Neural cell (in vitro differentiated cells): ENCODE results near the gene COL5A1. TPM values are rescaled to one million over a fixed set of nuclear protein-coding genes. Genes with fewer than 3 reads are reported as not detected.

Experiments
- H2AFZ ChIP-seq: fragments of 200-600, 300-800 bp; sonication (generic), shearing (Covaris generic); 2 replicates; pipeline ENCODE4 v1.6.0; 2014; ENCODE audit warnings: low read depth, mild to moderate bottlenecking, antibody characterized with exemption, low read length, moderate library complexity
- H3F3A ChIP-seq: fragments of 200-600 bp; shearing (Covaris generic); 2 replicates; pipeline ENCODE4 v1.6.1; 2016; ENCODE audit warnings: mild to moderate bottlenecking, moderate library complexity, mixed read lengths, antibody characterized with exemption, low read length; ENCODE audit not compliant: insufficient read depth, poor library complexity, severe bottlenecking
- H3K27ac ChIP-seq: fragments of 200-600, 300-800 bp; sonication (generic), shearing (Covaris generic); 2 replicates; pipeline ENCODE4 v1.5.1; 2014; ENCODE audit warnings: mild to moderate bottlenecking, low read length, moderate library complexity
- H3K27me3 ChIP-seq: fragments of 300-800, 200-600 bp; sonication (generic), shearing (Covaris generic); 2 replicates; pipeline ENCODE4 v1.6.0; 2014; ENCODE audit warnings: mild to moderate bottlenecking, low read depth, low read length, moderate library complexity; ENCODE audit not compliant: insufficient read depth
- H3K36me3 ChIP-seq: fragments of 300-800, 200-600 bp; sonication (generic), shearing (Covaris generic); 2 replicates; pipeline ENCODE4 v1.5.1; 2014; ENCODE audit warnings: mild to moderate bottlenecking, antibody characterized with exemption, low read length, moderate library complexity; ENCODE audit not compliant: insufficient read depth
- H3K4me2 ChIP-seq: fragments of 300-800, 200-600 bp; sonication (generic), shearing (Covaris generic); 2 replicates; pipeline ENCODE4 v1.6.0; 2014; ENCODE audit warnings: mild to moderate bottlenecking, low read length
- H3K4me3 ChIP-seq: fragments of 300-800, 200-600 bp; sonication (generic), shearing (Covaris generic); 2 replicates; pipeline ENCODE4 v1.5.1; 2014; ENCODE audit warnings: mild to moderate bottlenecking, low read length, moderate library complexity
- H3K79me2 ChIP-seq: fragments of 200-600 bp; shearing (Covaris generic); replicated peaks from 2 replicates; pipeline ENCODE4 v1.6.0; 2014; ENCODE audit warnings: mild to moderate bottlenecking, low read length, moderate library complexity; ENCODE audit not compliant: insufficient read depth
- H3K9ac ChIP-seq: fragments of 300-800, 200-600 bp; sonication (generic), shearing (Covaris generic); 2 replicates; pipeline ENCODE4 v1.6.1; 2016; ENCODE audit warnings: mild to moderate bottlenecking, low read length, mixed read lengths
- H3K9me2 ChIP-seq: fragments of 200-600 bp; shearing (Covaris generic); 2 replicates; pipeline ENCODE4 v1.6.1; 2016; ENCODE audit warnings: mild to moderate bottlenecking, low read length, mixed read lengths; ENCODE audit not compliant: insufficient read depth
- H3K9me3 ChIP-seq: fragments of 200-600, 300-800 bp; sonication (generic), shearing (Covaris generic); 2 replicates; pipeline ENCODE4 v1.6.1; 2016; ENCODE audit warnings: mild to moderate bottlenecking, mixed run types, low read length, moderate library complexity, mixed read lengths
- H4K20me1 ChIP-seq: fragments of 200-600 bp; shearing (Covaris generic); 2 replicates; pipeline ENCODE4 v1.6.1; 2016; ENCODE audit warnings: mild to moderate bottlenecking, mixed run types; ENCODE audit not compliant: insufficient read depth
- CTCF ChIP-seq: fragments of 450-650 bp; IDR thresholded peaks from 2 replicates; pipeline ENCODE4 v1.5.1; 2014; ENCODE audit warnings: antibody characterized with exemption, mild to moderate bottlenecking, moderate library complexity; ENCODE audit not compliant: poor library complexity, severe bottlenecking
- EP300 ChIP-seq: fragments of 450-650 bp; conservative IDR thresholded peaks from 2 replicates; pipeline ENCODE4 v1.6.1; 2014; ENCODE audit warnings: antibody characterized with exemption, mild to moderate bottlenecking, moderate library complexity; ENCODE audit not compliant: poor library complexity, severe bottlenecking
- EZH2 ChIP-seq: fragments of 200-600, 300-800 bp; shearing (Covaris generic), sonication (generic); IDR thresholded peaks from 2 replicates; pipeline ENCODE4 v1.6.1; 2014; ENCODE audit warnings: antibody characterized with exemption, low read length, borderline replicate concordance, mild to moderate bottlenecking; ENCODE audit not compliant: insufficient read depth, poor library complexity, severe bottlenecking
- MXI1 ChIP-seq: fragments of 450-650 bp; conservative IDR thresholded peaks from 2 replicates; pipeline ENCODE4 v1.6.1; 2014; ENCODE audit warnings: antibody characterized with exemption, mild to moderate bottlenecking; ENCODE audit not compliant: poor library complexity, severe bottlenecking
- POLR2AphosphoS5 ChIP-seq: IDR thresholded peaks from 2 replicates; pipeline ENCODE4 v1.6.1; 2012
- RAD21 ChIP-seq: fragments of 450-650 bp; conservative IDR thresholded peaks from 2 replicates; pipeline ENCODE4 v1.6.1; 2014; ENCODE audit warnings: antibody characterized with exemption, mild to moderate bottlenecking, moderate library complexity
- REST ChIP-seq: IDR thresholded peaks from 2 replicates; pipeline ENCODE4 v1.6.1; 2012; ENCODE audit warnings: borderline replicate concordance
- SMC3 ChIP-seq: fragments of 450-650 bp; conservative IDR thresholded peaks from 2 replicates; pipeline ENCODE4 v1.6.1; 2014; ENCODE audit warnings: antibody characterized with exemption, mild to moderate bottlenecking, moderate library complexity; ENCODE audit not compliant: poor library complexity
- TAF1 ChIP-seq: IDR thresholded peaks from 2 replicates; pipeline ENCODE4 v1.6.1; 2012; ENCODE audit warnings: low read depth
- polyA plus RNA-seq: library from polyadenylated mRNA; depleted of rRNA; stranded (reverse); fragments of >200 nt; gene quantifications from 2 replicates; pipeline ENCODE4 v1.2.3, GENCODE V29; 2014

The COL5A1 gene
- polyA plus RNA-seq, 1 donor from 2014 or later: not detected

DNA sequence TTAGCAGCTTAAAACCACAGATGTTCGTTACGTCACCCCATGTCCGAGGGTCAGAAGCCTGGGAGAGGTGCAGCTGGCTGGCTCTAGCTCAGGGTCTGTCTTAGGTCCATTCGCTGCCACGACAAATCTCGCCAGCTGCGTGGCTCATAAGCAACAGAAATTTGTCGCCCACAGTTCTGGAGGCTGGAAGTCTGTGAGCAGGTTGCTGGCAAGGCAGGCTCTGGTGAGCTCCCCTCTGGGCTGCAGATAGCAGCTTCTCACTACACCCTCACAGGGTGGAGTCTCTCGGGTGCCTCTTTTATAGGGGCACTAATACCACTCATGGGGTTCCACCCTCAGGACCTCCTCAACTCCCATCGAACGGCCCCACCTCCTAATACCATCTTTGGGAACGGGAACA is 198.9 kb downstream of the COL5A1 start:
- Histone ChIP-seq H3K9me3 (no peaks in the 10 kb centered on the region), H3K9ac (no peak overlapping the region), H3K36me3 (no peaks in the 10 kb centered on the region), H3F3A (no peaks in the 10 kb centered on the region), H4K20me1 (no peaks in the 10 kb centered on the region), H3K27me3 (no peaks in the 10 kb centered on the region), H3K9me2 (no peaks in the 10 kb centered on the region), H3K27ac (no peak overlapping the region), H3K79me2 (no peaks in the 10 kb centered on the region), H2AFZ (no peak overlapping the region), H3K4me2 (no peak overlapping the region), H3K4me3 (no peak overlapping the region)
- TF ChIP-seq RAD21 (no peak), MXI1 (no peak), SMC3 (no peak), EP300 (no peak), CTCF (no peak), REST (no peak)

DNA sequence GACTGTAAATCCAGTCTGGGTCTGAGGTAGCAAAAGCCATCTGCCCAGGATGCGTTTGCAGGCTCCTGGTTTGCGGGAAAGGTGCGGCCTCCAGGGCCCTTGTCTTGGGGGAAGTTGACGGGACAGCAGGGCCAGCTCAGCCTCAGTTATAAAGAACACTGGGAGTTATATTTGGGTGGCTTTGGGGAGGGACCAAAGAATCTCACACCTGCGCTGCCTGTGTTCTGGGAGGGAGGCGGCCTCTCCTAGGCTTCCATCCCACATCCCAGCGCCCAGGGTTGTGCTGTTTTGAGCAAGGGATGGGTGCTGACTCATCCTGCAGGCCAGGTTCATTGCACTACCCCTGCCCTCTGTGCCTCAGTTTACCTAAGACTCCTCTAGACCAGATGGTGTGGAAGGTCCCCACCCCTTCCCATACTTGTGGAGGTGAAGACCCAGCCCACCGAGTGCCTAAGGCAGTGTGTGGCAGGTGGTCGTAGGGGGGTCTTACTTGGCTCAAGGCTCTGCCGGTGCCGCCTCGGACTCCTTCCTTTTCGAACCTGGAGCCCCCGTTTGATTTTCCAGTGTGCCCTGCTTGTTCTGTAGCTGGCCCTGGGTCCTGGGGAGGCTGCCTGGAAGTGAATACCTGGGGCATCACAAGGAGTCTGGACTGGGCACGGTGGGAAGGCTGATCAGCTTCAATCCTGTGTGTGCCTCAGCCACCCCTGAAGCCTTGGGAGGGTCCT is 199.7 kb downstream of the COL5A1 start:
- TF ChIP-seq MXI1: no peak
- TF ChIP-seq EZH2: no peak
- no peak for TF ChIP-seq TAF1
- no peak for TF ChIP-seq SMC3
- no peak for TF ChIP-seq CTCF
- no peak for TF ChIP-seq RAD21
- no peak for TF ChIP-seq EP300
- no peak for TF ChIP-seq REST
- TF ChIP-seq POLR2AphosphoS5: no peak
- Histone ChIP-seq H3K9ac (no peak overlapping the region), H3K4me3 (no peak overlapping the region), H4K20me1 (no peaks in the 10 kb centered on the region), H3K27ac (no peak overlapping the region), H3K27me3 (no peaks in the 10 kb centered on the region), H3K79me2 (no peaks in the 10 kb centered on the region), H3K9me2 (no peaks in the 10 kb centered on the region), H2AFZ (no peak overlapping the region), H3K9me3 (no peaks in the 10 kb centered on the region), H3K36me3 (no peaks in the 10 kb centered on the region), H3F3A (no peaks in the 10 kb centered on the region), H3K4me2 (no peak overlapping the region)
